IPS-15b (cell line): ENCODE data around the gene CES1.
"Not testable (repeated sequence)": the region's sequence is repeated elsewhere in the genome, so short reads cannot be mapped to it uniquely, and the experiment has no call there.

ENCODE experiments used
- H3K27me3 ChIP-seq: one replicate; pipeline ENCODE4 v1.6.1; 2013; ENCODE audit warnings: low read length; ENCODE audit not compliant: control insufficient read depth, insufficient read depth
- H3K36me3 ChIP-seq: one replicate; pipeline ENCODE4 v1.6.1; 2013; ENCODE audit warnings: low read length; ENCODE audit not compliant: control insufficient read depth, insufficient read depth
- H3K4me1 ChIP-seq: one replicate; pipeline ENCODE4 v1.6.1; 2013; ENCODE audit warnings: mild to moderate bottlenecking, low read length; ENCODE audit not compliant: control insufficient read depth, insufficient read depth
- H3K4me3 ChIP-seq: one replicate; pipeline ENCODE4 v1.5.1; 2013; ENCODE audit warnings: low read depth, low read length
- H3K9ac ChIP-seq: one replicate; pipeline ENCODE4 v1.6.1; 2013; ENCODE audit warnings: low read depth, mild to moderate bottlenecking, low read length
- H3K9me3 ChIP-seq: one replicate; pipeline ENCODE4 v1.6.1; 2013; ENCODE audit warnings: mild to moderate bottlenecking, low read length; ENCODE audit not compliant: control insufficient read depth, insufficient read depth

Gene CES1

DNA sequence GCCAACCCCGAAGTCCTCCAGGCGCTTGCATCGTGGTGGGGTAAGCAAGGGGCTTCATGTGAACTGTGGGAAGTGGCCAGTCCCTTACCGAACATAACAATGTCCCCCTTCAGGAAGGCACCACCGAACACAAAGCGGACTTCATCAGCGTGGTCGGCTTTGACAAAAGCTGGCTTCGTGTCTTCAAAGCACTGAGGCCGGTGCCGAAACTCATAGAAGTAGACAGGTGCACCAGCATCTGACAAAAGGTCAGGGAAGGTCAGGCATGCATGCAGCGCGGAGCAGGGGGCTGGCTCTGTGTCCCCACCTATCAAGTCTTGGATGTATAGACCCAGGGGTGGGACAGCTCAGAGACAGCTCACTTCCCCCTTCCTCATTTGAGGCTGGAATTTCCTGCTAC, 16.6 kb upstream of the CES1 start:
- no peak overlapping the region for H3K4me3 ChIP-seq
- H3K9me3 ChIP-seq = no peaks in the 10 kb centered on the region
- H3K27me3 ChIP-seq = no peaks in the 10 kb centered on the region
- no peaks in the 10 kb centered on the region for H3K4me1 ChIP-seq
- no peak overlapping the region for H3K9ac ChIP-seq
- no peaks in the 10 kb centered on the region for H3K36me3 ChIP-seq

DNA sequence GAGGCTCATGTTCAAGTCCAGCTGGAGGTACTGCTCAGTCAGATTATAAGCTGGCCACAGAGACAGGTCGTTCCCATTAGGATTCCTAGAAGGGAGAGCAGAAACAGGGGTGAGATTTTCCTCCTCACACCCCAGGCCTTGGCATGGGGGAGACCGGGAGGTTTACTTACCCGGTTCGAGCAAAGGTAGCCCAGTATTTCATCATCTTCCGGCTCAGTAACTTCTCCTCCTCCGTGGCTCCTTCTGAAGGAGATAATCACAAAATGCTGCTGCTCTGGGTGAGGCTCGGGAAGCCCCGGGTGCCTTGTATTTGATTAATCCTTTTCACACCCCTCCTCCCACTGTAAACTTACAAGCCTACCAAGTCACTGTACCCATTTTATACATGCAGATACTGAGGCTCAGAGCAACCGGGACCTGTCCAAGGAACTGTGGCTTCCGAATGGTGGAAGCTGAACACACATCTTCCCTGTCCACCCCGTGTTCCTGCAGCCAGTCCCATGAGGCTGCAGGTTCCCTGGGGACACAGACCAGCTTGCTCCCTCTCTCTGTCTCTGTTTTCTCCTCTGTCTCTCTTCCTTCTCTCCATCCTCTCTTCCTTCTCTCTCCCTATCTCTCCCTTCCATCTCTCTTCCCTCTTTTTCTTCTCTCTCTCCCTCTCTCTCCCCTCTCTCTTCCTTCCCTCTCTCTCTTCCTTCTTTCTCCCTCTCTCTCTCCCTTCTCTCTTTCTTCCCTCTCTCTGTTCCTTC, 13.9 kb upstream of the CES1 start:
- Histone ChIP-seq H3K9me3 (no peaks in the 10 kb centered on the region), H3K27me3 (no peaks in the 10 kb centered on the region), H3K9ac (no peak overlapping the region), H3K36me3 (no peaks in the 10 kb centered on the region), H3K4me1 (no peaks in the 10 kb centered on the region), H3K4me3 (no peak overlapping the region)

DNA sequence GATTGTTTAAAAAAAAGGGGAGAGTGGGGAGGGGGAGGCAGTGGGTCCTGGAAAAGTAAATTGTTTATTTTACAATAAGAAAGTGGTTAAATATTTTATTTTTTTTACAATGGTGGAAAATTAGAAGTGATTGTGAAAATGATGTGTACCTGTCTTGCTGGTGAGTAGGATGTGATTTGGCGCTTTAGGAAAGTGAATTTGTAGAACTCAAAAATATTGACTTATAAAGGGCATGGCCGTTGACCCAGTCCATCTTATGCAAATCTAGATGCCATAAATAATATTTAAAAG, 10.2 kb upstream of the CES1 start:
- H3K27me3 ChIP-seq = no peaks in the 10 kb centered on the region
- H3K36me3 ChIP-seq = no peaks in the 10 kb centered on the region
- H3K4me3 ChIP-seq = no peak overlapping the region
- no peaks in the 10 kb centered on the region for H3K9me3 ChIP-seq
- H3K4me1 ChIP-seq = no peaks in the 10 kb centered on the region
- H3K9ac ChIP-seq = no peak overlapping the region

DNA sequence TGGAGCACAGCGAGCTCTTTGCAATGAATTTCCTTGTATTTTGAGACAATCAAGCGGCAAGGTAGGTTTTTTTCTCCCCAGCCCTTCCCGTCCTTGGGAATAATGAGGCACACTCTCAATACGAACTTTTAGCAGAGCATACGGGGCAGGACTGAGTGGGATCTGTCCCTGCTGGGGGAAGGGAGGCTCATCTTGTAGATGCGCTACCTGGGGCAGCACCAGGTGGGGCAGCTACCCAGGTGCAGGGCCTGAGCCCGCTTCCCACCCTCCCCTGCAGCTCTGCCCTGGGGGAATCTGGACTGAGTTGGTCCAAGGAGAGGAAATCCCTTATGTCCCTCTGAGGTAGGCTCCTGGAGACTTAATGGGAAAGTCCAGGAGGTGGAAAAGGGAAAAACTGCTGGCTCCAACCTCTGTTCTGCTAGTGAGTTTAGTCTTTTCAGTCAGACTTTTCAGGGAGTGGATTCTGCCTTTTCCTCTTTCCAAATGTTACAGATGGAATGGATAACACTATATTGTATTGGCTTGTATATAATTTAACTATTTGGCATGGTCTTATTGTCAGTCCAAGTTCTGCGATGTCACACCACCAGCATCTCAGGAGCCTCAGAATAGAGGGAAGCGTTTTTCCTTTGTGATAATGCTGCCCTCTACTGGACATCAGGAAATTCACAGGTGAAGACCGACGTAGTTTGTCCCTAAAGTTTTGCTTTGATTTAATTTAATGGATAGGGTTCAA, 9.6 kb upstream of the CES1 start:
- H3K9me3 ChIP-seq = no peaks in the 10 kb centered on the region
- no peaks in the 10 kb centered on the region for H3K27me3 ChIP-seq
- no peaks in the 10 kb centered on the region for H3K36me3 ChIP-seq
- no peak overlapping the region for H3K4me3 ChIP-seq
- H3K4me1 ChIP-seq = no peaks in the 10 kb centered on the region
- no peak overlapping the region for H3K9ac ChIP-seq

GRCh38 chr16:55839115-55839514, 6.2 kb upstream of the CES1 start:
- H3K4me1 ChIP-seq = no peaks in the 10 kb centered on the region
- no peaks in the 10 kb centered on the region for H3K36me3 ChIP-seq
- no peak overlapping the region for H3K9ac ChIP-seq
- H3K9me3 ChIP-seq = no peaks in the 10 kb centered on the region
- no peak overlapping the region for H3K4me3 ChIP-seq
- H3K27me3 ChIP-seq = no peaks in the 10 kb centered on the region

DNA sequence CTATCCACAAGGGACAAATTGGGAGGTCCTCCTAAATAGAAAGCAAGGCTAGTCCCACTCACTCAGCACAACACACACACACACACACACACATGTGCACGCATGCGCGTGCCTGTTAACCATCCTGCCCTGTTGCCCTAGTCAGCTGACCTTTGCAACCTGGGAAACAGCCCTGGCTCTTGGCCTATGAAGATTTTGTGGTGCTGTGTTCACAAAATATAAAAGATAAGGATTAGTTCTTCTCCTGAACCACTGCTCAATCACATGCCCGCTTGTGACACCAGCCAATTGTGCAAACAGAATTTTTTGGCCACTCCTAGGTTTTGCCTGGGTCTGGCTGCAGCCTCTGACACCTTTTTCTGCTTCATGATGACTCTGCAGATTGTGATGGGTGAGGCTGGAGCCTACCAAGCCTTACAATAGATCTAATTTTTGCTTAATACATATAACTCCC, 3.3 kb upstream of the CES1 start:
- H3K4me3 ChIP-seq = no peak overlapping the region
- no peaks in the 10 kb centered on the region for H3K4me1 ChIP-seq
- H3K27me3 ChIP-seq = no peaks in the 10 kb centered on the region
- no peak overlapping the region for H3K9ac ChIP-seq
- no peaks in the 10 kb centered on the region for H3K9me3 ChIP-seq
- no peaks in the 10 kb centered on the region for H3K36me3 ChIP-seq

DNA sequence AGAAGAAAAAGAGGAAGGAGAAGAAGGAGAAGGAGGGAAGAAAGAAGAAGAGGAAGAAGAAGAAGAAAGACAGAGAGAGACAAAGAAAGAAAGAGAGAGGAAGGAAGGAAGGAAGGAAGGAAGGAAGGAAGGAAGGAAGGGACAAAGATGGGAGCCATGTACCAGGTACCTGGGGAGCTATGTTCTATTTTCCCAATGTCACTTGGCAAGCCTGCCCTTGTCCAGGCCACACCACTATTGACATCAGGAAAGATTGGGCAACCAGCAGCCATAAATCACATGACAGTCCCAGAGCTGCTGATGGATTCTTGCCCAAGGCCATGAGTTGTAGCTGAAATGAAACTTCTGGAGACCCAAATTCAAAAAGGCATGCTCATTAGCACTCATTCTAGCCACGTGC, 2.7 kb upstream of the CES1 start:
- H3K9ac ChIP-seq = no peak overlapping the region
- H3K27me3 ChIP-seq = no peaks in the 10 kb centered on the region
- no peaks in the 10 kb centered on the region for H3K36me3 ChIP-seq
- H3K9me3 ChIP-seq = no peaks in the 10 kb centered on the region
- H3K4me3 ChIP-seq = no peak overlapping the region
- no peaks in the 10 kb centered on the region for H3K4me1 ChIP-seq

- not testable (repeated sequence) for H3K4me3 ChIP-seq, H3K9me3 ChIP-seq, H3K36me3 ChIP-seq, H3K9ac ChIP-seq, H3K4me1 ChIP-seq, H3K27me3 ChIP-seq
Measured at GRCh38 chr16:55835173-55835572, 2.3 kb upstream of the CES1 start.

DNA sequence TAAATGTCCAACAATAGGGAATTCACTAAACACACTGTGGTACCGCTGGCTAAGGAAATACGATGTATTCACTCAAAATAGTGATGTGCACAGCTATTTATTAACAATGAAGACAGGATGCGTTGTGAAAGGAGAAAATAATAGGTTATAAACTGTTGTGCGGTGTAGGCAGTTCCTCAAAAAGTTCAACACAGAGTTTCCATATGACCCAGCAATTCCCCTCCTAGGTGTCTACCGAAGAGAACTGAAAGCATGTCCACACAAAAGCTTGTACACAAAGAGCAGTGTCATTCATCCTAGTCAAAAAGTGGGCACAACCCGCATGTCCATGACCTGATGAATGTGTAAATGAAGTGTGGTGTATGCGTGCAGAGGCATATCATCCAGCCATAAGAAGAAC, 1.2 kb upstream of the CES1 start:
- Histone ChIP-seq H3K9me3 (no peaks in the 10 kb centered on the region), H3K36me3 (no peaks in the 10 kb centered on the region), H3K4me1 (no peaks in the 10 kb centered on the region), H3K9ac (no peak overlapping the region), H3K27me3 (no peaks in the 10 kb centered on the region), H3K4me3 (no peak overlapping the region)

- Histone ChIP-seq H3K36me3 (no peaks in the 10 kb centered on the region), H3K9ac (no peak overlapping the region), H3K4me1 (no peaks in the 10 kb centered on the region), H3K9me3 (no peaks in the 10 kb centered on the region), H3K4me3 (no peak overlapping the region), H3K27me3 (no peaks in the 10 kb centered on the region)
Measured at GRCh38 chr16:55832425-55832772, 497 bp downstream of the CES1 start.

DNA sequence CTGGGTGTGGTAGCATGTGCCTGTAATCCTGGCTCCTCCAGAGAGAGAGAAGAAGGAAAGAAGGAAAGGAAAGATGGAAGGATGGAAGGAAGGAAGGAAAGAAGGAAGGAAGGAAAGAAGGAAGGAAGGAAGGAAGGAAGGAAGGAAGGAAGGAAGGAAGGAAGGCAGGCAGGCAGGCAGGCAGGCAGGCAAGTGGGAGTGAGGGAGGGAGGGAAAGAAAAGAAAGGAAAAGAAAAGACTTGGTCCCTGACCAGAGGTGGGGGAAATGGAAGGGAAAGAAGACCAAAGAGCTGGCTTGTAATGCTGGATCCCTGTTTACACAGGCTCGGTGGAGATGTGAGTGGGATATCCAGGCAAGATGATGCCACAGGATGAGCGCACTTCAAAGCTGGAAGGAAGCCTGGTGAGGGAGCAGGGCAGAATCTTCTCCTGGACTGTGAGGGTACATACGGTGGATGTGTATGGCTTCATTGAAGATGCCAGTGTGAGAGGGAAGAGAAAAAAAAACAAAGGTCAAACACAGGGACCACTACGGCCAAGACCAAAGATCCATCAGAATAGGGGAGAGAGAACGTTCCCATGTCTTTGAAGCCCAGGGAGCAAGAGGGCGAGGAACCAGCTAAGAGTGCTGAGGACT, 2.1 kb downstream of the CES1 start:
- Histone ChIP-seq H3K9ac (no peak overlapping the region), H3K4me3 (no peak overlapping the region), H3K4me1 (no peaks in the 10 kb centered on the region), H3K9me3 (no peaks in the 10 kb centered on the region), H3K27me3 (no peaks in the 10 kb centered on the region), H3K36me3 (no peaks in the 10 kb centered on the region)

DNA sequence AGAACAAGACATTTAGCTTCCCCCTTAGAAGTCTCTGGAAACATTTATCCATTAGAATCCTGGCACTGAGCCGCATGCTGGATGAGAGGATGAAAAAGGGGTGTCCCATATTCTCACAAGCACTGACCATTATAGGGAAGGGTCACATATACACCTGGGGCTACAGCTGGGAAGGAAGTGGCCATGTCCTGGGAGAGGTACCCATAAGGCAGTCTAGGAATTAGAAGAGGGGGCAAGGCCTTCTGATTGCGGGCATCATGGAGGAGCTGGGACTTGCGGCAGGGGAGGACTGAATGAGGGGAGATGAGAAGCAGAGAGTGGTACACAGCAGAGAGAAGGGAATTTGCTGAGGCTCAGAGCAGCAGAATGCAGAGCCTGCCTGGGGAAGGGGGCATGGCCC, 3.7 kb downstream of the CES1 start:
- not testable (repeated sequence) for H3K36me3 ChIP-seq, H3K9ac ChIP-seq, H3K27me3 ChIP-seq, H3K4me1 ChIP-seq, H3K4me3 ChIP-seq, H3K9me3 ChIP-seq
